Activated naive CD4-positive, alpha-beta T cell treated with anti-CD3 and anti-CD28 coated beads, Interleukin-2, amount 50 U/mL, for 72 hours (primary cell): Measurements from ENCODE around the gene EFNA2. TPM values are rescaled to one million over a fixed set of nuclear protein-coding genes. Genes with fewer than 3 reads are reported as not detected.
"Not testable (repeated sequence)": the region's sequence is repeated elsewhere in the genome, so short reads cannot be mapped to it uniquely, and the experiment has no call there.

Experiments used
- ATAC-seq, 2 donors: fragments of 150-1000 bp; cut with Tn5 transposase; 2 replicates each; pipeline ENCODE4 v1.10.0; 2021; ENCODE audit warnings: mild to moderate bottlenecking in 2 of 2, moderate library complexity in 2 of 2
- DNase-seq, 2 donors: peaks; one replicate each; pipeline ENCODE4 v3.0.0; 2021 to 2022; ENCODE audit warnings: low spot score in 2 of 2
- H3K27ac Mint-ChIP-seq, 2 donors: one replicate each; pipeline ENCODE4 v1.8.0; 2022; ENCODE audit warnings: mild to moderate bottlenecking in 2 of 2, mixed read lengths in 2 of 2
- H3K36me3 Mint-ChIP-seq, 2 donors: one replicate each; pipeline ENCODE4 v1.8.0; 2022; ENCODE audit warnings: mixed read lengths in 2 of 2
- H3K9me3 Mint-ChIP-seq, 2 donors: one replicate each; pipeline ENCODE4 v1.8.0; 2022; ENCODE audit warnings: mixed read lengths in 2 of 2
- total RNA-seq, 2 donors: library from RNA; stranded (reverse); gene quantifications; one replicate each; pipeline ENCODE4 v1.2.3, GENCODE V29; 2022

Gene EFNA2
- total RNA-seq, 2 donors from 2014 or later = 0.25 TPM; not detected in 1

DNA sequence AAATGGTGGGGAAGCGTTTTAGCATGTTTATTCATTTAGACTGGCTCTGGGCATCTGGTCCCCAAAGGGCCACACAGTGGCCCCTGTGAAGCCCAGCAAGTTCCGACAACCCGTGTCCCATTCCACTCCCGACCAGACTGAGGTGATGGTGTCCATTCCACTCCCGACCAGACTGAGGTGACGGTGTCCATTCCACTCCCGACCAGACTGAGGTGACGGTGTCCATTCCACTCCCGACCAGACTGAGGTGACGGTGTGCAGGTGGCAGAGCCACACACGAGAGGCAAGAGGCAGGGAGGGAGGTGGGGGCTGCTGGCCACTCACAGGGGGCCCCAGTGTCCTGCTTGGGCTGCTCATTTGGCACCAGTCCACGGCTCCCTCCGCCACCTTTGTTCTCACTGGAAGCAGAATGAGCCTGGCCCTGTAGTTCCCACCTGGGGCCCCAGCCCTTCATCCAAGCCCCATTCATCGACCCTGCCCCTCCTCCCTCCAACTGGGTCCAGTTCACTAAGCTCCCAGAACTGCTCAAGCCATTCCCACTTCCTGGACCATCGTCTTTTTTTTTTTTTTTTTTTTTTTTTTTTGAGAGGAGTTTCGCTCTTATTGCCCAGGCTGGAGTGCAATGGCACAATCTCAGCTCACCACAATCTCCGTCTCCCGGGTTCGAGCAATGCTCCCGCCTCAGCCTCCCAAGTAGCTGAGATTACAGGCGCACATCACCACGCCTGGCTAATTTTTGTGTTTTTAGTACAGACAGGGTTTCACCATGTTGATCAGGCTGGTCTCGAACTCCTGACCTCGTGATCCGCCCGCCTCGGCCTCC, 39.2 kb upstream of the EFNA2 start:
- not testable (repeated sequence) for H3K27ac Mint-ChIP-seq, DNase-seq, ATAC-seq, H3K9me3 Mint-ChIP-seq
- H3K36me3 Mint-ChIP-seq = peaks cover 4 to 12% of the 10 kb centered on the region in 2 donors

DNA sequence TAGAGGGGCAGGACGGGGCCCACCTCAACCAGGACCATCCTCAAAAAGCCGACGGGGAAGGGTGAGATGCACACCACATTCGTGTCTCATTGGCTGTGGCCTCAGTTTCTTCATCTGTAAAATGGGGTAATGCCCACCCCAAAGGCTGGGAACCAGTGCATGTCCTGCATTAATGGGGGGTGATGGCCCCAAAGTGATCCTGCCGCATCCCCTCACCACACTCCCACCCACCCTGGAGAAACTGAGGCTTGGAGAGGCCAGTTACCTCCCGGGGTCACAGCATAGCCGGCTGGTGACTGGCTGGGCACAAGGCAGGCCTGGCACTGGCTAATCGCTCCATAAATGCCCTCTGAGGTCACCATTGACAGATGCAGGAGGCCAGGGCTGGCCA, 37.9 kb upstream of the EFNA2 start:
- no peak overlapping the region for H3K27ac Mint-ChIP-seq
- no peaks in the 10 kb centered on the region for H3K9me3 Mint-ChIP-seq
- ATAC-seq (no peak), DNase-seq (no peak)
- H3K36me3 Mint-ChIP-seq = peaks cover 9 to 13% of the 10 kb centered on the region in 2 donors

- Mint-ChIP-seq H3K27ac (peak within 1 kb of the TSS; percentile 85 to 88), H3K36me3 (peaks cover 11 to 13% of the 10 kb centered on the region in 2 donors), H3K9me3 (no peaks in the 10 kb centered on the region)
- peak; percentile 30 to 39 for ATAC-seq
- DNase-seq = peak; percentile 77 to 91
Measured at GRCh38 chr19:1248139-1248785, 37.4 kb upstream of the EFNA2 start, which contains the start of gene MIDN. MIDN (plus strand) TSS chr19:1248583; CDS start chr19:1250297, 1,714 bp downstream.

DNA sequence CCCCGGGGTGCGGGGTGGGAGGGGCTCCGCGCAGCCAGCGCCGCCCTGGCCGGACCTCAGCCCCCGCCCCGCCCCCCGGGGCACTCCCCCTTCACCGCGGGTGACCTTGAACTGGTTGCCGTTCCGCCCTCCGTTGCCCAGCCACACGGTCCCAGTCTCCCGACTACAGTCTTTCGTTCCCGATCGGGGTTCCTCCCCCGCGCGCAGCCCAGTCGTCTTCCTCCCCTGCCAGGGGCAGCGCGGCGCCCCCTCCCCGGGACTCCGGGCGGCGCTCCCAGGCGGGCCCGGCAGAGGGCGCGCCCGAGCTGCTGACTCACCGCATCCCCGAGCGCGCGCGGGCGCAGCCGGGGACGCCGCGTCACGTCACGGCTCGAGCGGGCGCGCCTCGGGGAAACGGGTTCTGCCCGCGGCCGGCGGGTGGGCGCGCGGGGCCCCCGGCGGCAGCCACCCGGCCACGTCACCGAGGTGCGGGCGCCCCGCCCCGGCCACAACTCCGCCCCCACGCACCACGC, 36.8 kb upstream of the EFNA2 start:
- DNase-seq (peak; percentile 90 to 91), ATAC-seq (peak; percentile 4 to 36)
- H3K9me3 Mint-ChIP-seq = no peaks in the 10 kb centered on the region
- peaks cover 13 to 15% of the 10 kb centered on the region in 2 donors for H3K36me3 Mint-ChIP-seq
- H3K27ac Mint-ChIP-seq = peak overlapping the region; percentile 85 to 88

- DNase-seq (peak; percentile 90 to 97), ATAC-seq (peak; percentile 43 to 60)
- H3K27ac Mint-ChIP-seq = peak overlapping the region; percentile 69 to 93
- no peaks in the 10 kb centered on the region for H3K9me3 Mint-ChIP-seq
- H3K36me3 Mint-ChIP-seq = peaks cover 13 to 15% of the 10 kb centered on the region in 2 donors
Measured at GRCh38 chr19:1249298-1249989, 36.2 kb upstream of the EFNA2 start.

DNA sequence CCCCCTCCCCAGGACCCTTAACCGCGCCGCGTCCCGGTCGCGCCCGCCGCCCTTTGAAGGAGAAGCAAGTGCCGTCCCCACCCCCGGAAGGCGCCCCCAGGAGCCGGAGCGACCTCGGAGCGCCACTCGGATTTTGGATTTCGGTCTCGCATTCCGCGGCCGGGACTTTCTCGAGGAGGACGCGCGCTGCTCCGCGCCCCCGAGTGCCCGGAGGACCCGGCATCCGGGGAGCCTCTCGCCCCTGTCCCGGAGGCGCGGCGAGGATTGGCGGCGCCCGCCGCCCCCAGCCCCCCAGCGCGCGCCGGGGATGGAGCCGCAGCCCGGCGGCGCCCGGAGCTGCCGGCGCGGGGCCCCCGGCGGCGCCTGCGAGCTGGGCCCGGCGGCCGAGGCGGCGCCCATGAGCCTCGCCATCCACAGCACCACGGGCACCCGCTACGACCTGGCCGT, 35.7 kb upstream of the EFNA2 start:
- H3K27ac Mint-ChIP-seq = peak overlapping the region in 1 of 2 donors; percentile 69
- no peak for DNase-seq
- ATAC-seq = no peak
- no peaks in the 10 kb centered on the region for H3K9me3 Mint-ChIP-seq
- H3K36me3 Mint-ChIP-seq = peaks cover 15 to 18% of the 10 kb centered on the region in 2 donors

DNA sequence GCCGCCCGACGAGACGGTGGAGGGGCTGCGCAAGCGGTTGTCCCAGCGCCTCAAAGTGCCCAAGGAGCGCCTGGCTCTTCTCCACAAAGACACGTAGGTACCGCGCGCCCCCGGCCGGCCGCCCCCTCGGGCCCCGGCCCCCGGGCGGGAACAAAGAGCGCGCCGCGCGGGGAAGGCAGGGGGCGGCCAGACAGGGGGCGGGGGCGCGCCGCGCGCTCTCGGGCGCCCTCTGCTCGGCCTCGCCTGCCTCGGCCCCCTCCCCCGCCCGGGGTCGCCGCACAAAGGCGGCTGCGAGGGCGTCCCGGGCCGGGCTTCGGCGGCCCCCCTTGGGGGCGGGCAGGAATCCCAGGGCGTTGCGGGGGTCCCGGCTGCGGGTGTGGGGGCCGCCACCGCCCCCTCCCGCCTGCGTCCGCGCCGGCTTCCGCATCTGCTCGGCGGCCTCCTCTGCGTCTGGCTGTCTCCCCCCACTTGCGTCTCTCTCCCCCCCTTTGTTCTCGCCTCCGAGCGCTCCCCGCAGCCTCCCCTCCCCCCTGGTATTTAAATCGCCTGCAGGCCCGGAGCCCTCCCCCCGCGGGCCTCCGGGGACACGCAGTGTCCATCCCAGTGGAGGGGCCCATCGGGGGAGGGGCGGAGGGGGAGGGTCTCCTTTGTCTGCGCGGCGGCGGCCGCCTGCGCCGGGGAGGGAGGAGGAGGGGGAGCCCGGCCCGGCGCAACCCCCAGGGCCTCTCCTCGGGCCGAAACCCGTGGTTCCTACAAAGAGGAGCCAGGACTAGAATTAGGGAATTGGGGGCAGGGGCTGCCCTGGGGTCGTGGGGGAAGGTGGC, 35.0 kb upstream of the EFNA2 start:
- DNase-seq (no peak), ATAC-seq (no peak)
- Mint-ChIP-seq H3K9me3 (no peaks in the 10 kb centered on the region), H3K27ac (peak overlapping the region; percentile 92 to 95), H3K36me3 (peaks cover 15 to 20% of the 10 kb centered on the region in 2 donors)

- peak in 1 of 2 donors; percentile 1 for ATAC-seq
- no peaks in the 10 kb centered on the region for H3K9me3 Mint-ChIP-seq
- H3K36me3 Mint-ChIP-seq = peaks cover 15 to 20% of the 10 kb centered on the region in 2 donors
- peak; percentile 64 to 73 for DNase-seq
- H3K27ac Mint-ChIP-seq = peak overlapping the region; percentile 92 to 95
Measured at GRCh38 chr19:1251330-1252220, 34.1 kb upstream of the EFNA2 start.

- DNase-seq (peak; percentile 63 to 90), ATAC-seq (peak; percentile 9 to 39)
Measured at GRCh38 chr19:1252221-1252820, 33.4 kb upstream of the EFNA2 start.

GRCh38 chr19:1252821-1253513, 32.7 kb upstream of the EFNA2 start:
- DNase-seq = peak; percentile 60 to 90
- Mint-ChIP-seq H3K36me3 (peaks cover 20% of the 10 kb centered on the region in 2 donors), H3K27ac (peak overlapping the region; percentile 89 to 92), H3K9me3 (no peaks in the 10 kb centered on the region)
- ATAC-seq = peak; percentile 30 to 57

More at GRCh38 chr19:1252221-1252820, 33.4 kb upstream of the EFNA2 start:
- peaks cover 15 to 20% of the 10 kb centered on the region in 2 donors for H3K36me3 Mint-ChIP-seq
- H3K27ac Mint-ChIP-seq = peak overlapping the region; percentile 60 to 92
- H3K9me3 Mint-ChIP-seq = no peaks in the 10 kb centered on the region

- DNase-seq = no peak
- no peaks in the 10 kb centered on the region for H3K9me3 Mint-ChIP-seq
- H3K36me3 Mint-ChIP-seq = peaks cover 20% of the 10 kb centered on the region in 2 donors
- no peak for ATAC-seq
- peak overlapping the region; percentile 89 to 92 for H3K27ac Mint-ChIP-seq
Measured at GRCh38 chr19:1253514-1254080, 32.1 kb upstream of the EFNA2 start.

DNA sequence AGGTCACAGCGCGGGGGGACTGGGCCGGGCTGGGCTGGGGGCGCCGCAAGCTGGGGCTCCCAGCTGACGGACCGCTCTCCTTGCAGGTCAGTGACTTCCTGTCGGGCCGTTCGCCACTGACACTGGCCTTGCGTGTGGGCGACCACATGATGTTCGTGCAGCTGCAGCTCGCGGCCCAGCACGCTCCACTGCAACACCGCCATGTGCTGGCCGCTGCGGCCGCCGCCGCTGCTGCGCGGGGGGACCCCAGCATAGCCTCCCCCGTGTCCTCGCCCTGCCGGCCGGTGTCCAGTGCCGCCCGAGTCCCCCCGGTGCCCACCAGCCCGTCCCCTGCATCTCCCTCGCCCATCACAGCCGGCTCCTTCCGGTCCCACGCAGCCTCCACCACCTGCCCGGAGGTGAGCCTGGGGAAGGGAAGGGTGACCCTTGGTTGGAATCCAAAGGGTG, 31.6 kb upstream of the EFNA2 start:
- H3K36me3 Mint-ChIP-seq = peaks cover 20 to 23% of the 10 kb centered on the region in 2 donors
- DNase-seq = no peak
- peak overlapping the region in 1 of 2 donors; percentile 92 for H3K27ac Mint-ChIP-seq
- no peaks in the 10 kb centered on the region for H3K9me3 Mint-ChIP-seq
- ATAC-seq = no peak

GRCh38 chr19:1254530-1255185, 31.0 kb upstream of the EFNA2 start:
- DNase-seq (no peak), ATAC-seq (no peak)
- Mint-ChIP-seq H3K9me3 (no peaks in the 10 kb centered on the region), H3K27ac (peak overlapping the region; percentile 29 to 92), H3K36me3 (peaks cover 20 to 28% of the 10 kb centered on the region in 2 donors)
